Endothelial cell of umbilical vein (primary cell): ENCODE data around the gene STEAP4. TPM values are rescaled to one million over a fixed set of nuclear protein-coding genes. Genes with fewer than 3 reads are reported as not detected.

Source experiments
- BruUV-seq: library from RNA; stranded (reverse); fragments of 400-500 nt; replicated peaks from 2 replicates; lab custom pipeline; 2021; lab: Mats Ljungman, UMichigan
- CTCF ChIA-PET: fragments of 300-600, 350-600 bp; sonication (Branson Sonifier 250); formaldehyde crosslinking; loops from one replicate; lab custom pipeline; 2021; ENCODE audit warnings: antibody characterized with exemption, inconsistent platforms; lab: Charles Lee
- POLR2A ChIA-PET: fragments of 300-600, 350-600 bp; sonication (Branson Sonifier 250); formaldehyde crosslinking; loops from one replicate; lab custom pipeline; 2021; ENCODE audit warnings: antibody characterized with exemption, inconsistent platforms; lab: Charles Lee
- DNase-seq: peaks from one replicate; pipeline ENCODE4 v3.0.0-alpha.2; 2011; ENCODE audit warnings: low read depth, low spot score
- FAIRE-seq: peaks from 2 replicates; lab custom pipeline; 2011; peaks lifted over from hg19 to GRCh38; lab: Jason Lieb, UNC
- H2AFZ ChIP-seq: 2 replicates; pipeline ENCODE4 v1.6.0; 2012; ENCODE audit warnings: low read depth, low read length, control low read depth, inconsistent platforms
- H3K27ac ChIP-seq: 2 replicates; pipeline ENCODE4 v1.5.1; 2011; ENCODE audit warnings: low read depth, mild to moderate bottlenecking, control low read depth, low read length, moderate library complexity; ENCODE audit not compliant: insufficient read depth
- H3K27me3 ChIP-seq, 2 experiments: 2 replicates each; pipeline versions ENCODE4 v1.6.0 to v1.6.1; 2011; ENCODE audit warnings: low read length in 2 of 2, mixed read lengths in 1 of 2; ENCODE audit not compliant: control insufficient read depth in 2 of 2, insufficient read depth in 2 of 2
- H3K36me3 ChIP-seq, 2 experiments: 2 replicates in 1 of 2; 3 replicates in 1 of 2; pipeline ENCODE4 v1.5.1; 2011; ENCODE audit warnings: low read length in 2 of 2, mild to moderate bottlenecking in 1 of 2, moderate library complexity in 1 of 2; ENCODE audit not compliant: control insufficient read depth in 2 of 2, insufficient read depth in 2 of 2; ENCODE audit errors: extremely low read depth in 1 of 2
- H3K4me1 ChIP-seq: 3 replicates; pipeline ENCODE4 v1.5.1; 2011; ENCODE audit warnings: mild to moderate bottlenecking, low read length; ENCODE audit not compliant: control insufficient read depth, insufficient read depth; ENCODE audit errors: extremely low read depth
- H3K4me2 ChIP-seq: 2 replicates; pipeline ENCODE4 v1.6.1; 2011; ENCODE audit warnings: low read length, control low read depth, mixed read lengths; ENCODE audit not compliant: insufficient read depth
- H3K4me3 ChIP-seq, 3 experiments: fragments of 200-600 bp in 1 of 3; sonication (generic), shearing (Covaris generic) in 1 of 3; replicated peaks in 1 of 3; 2 replicates each; pipeline ENCODE4 v1.5.1; 2011 to 2016; ENCODE audit warnings: control low read depth in 3 of 3, low read length in 3 of 3, mild to moderate bottlenecking in 2 of 3, inconsistent platforms in 1 of 3, low read depth in 1 of 3, moderate library complexity in 1 of 3; ENCODE audit not compliant: insufficient read depth in 1 of 3
- H3K79me2 ChIP-seq: 2 replicates; pipeline ENCODE4 v1.6.0; 2012; ENCODE audit warnings: low read length, inconsistent platforms; ENCODE audit not compliant: control insufficient read depth, insufficient read depth
- H3K9ac ChIP-seq: replicated peaks from 2 replicates; pipeline ENCODE3; 2011; ENCODE audit warnings: low read length, control low read depth; ENCODE audit not compliant: insufficient read depth; ENCODE audit errors: extremely low read depth
- H3K9me1 ChIP-seq: replicated peaks from 3 replicates; pipeline ENCODE4 v1.6.0; 2011; ENCODE audit warnings: mild to moderate bottlenecking, low read length; ENCODE audit not compliant: control insufficient read depth, insufficient read depth; ENCODE audit errors: extremely low read depth
- H3K9me3 ChIP-seq: replicated peaks from 2 replicates; pipeline ENCODE4 v1.5.1; 2012; ENCODE audit warnings: low read length, inconsistent platforms; ENCODE audit not compliant: control insufficient read depth, insufficient read depth
- H4K20me1 ChIP-seq: replicated peaks from 2 replicates; pipeline ENCODE3; 2011; ENCODE audit warnings: mild to moderate bottlenecking, low read length; ENCODE audit not compliant: control insufficient read depth, insufficient read depth; ENCODE audit errors: extremely low read depth
- EZH2 ChIP-seq: IDR thresholded peaks from 2 replicates; pipeline ENCODE4 v1.6.1; 2012; ENCODE audit warnings: borderline replicate concordance, low read depth, mild to moderate bottlenecking, moderate library complexity, low read length, inconsistent platforms; ENCODE audit not compliant: severe bottlenecking
- GATA2 ChIP-seq: IDR thresholded peaks from 2 replicates; pipeline ENCODE4 v1.7.0; 2011; ENCODE audit warnings: low read depth, mild to moderate bottlenecking, moderate library complexity, mixed read lengths, low read length; ENCODE audit not compliant: insufficient read length, insufficient read depth
- JUN ChIP-seq: IDR thresholded peaks from 2 replicates; pipeline ENCODE4 v1.6.1; 2011; ENCODE audit warnings: borderline replicate concordance, low read depth; ENCODE audit not compliant: insufficient read length, insufficient read depth
- MAX ChIP-seq: IDR thresholded peaks from 2 replicates; pipeline ENCODE4 v1.6.1; 2011; ENCODE audit not compliant: insufficient read depth, insufficient read length
- MYC ChIP-seq: IDR thresholded peaks from one replicate; pipeline ENCODE4 v1.6.1; 2011; ENCODE audit warnings: mild to moderate bottlenecking, low read depth, low read length
- POLR2AphosphoS5 ChIP-seq: IDR thresholded peaks from 2 replicates; pipeline ENCODE4 v1.6.1; 2012; ENCODE audit warnings: low read depth, mild to moderate bottlenecking, control low read depth, low read length, moderate library complexity; ENCODE audit not compliant: insufficient read depth
- dilution Hi-C: fragments of 300-500 bp; cut with MboI; formaldehyde crosslinking; loops from one replicate; pipeline ENCODE4 v1.15.0; 2019; ENCODE audit warnings: low sequenced_read_pairs; ENCODE audit not compliant: extremely low pct_ligation_motif_present
- intact Hi-C: fragments of 100-400 bp; cut with micrococcal nuclease; formaldehyde crosslinking; loops from one replicate; pipeline ENCODE4 v1.10.0; 2022
- polyA plus RNA-seq, 4 experiments: library from polyadenylated mRNA; depleted of rRNA in 3 of 4; stranded (reverse) in 3 of 4; unstranded in 1 of 4; fragments of >200 nt; gene quantifications; 2 replicates each; pipeline versions ENCODE4 v1.2.1 to v1.2.3, GENCODE V29; 2011 to 2012; ENCODE audit warnings: missing spikeins in 1 of 4
- total RNA-seq: library from RNA; stranded (reverse); gene quantifications from 2 replicates; pipeline ENCODE4 v1.2.3, GENCODE V29; 2021
- TF ChIP-seq, protein P1 (sequence below), 2 donors: IDR thresholded peaks; 1 replicate in 1 of 2; 2 replicates in 1 of 2; pipeline ENCODE4 v1.5.1; 2011; ENCODE audit warnings: low read length in 2 of 2, mild to moderate bottlenecking in 2 of 2, moderate library complexity in 2 of 2, control low read depth in 1 of 2, inconsistent platforms in 1 of 2, low read depth in 1 of 2; ENCODE audit not compliant: insufficient read depth in 1 of 2; ENCODE audit errors: extremely low read depth in 1 of 2

The STEAP4 gene
- total and polyA plus RNA-seq, 2 donors (not counting 3 experiments of a cell fraction or from before 2014, with no cell fraction given): not detected

DNA sequence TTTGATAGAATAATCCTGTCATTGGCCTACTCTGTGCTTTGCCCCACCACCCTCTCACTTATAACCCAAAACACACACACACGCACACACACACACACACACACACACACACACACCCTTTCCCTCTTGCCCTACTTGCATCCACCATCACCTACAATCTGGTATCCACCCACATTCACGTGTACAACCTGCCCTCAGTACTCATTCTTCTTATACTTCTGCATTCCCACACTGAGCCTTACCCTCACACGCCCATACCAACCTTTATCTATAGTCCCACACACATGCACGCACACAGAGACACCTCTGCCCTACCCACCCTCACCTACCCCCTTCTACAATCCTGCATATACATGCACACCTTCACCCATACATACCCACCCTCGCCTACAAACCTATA, 76.0 kb downstream of the STEAP4 start:
- DNase-seq: no peak
- ChIA-PET CTCF (no interaction called here), POLR2A (no interaction called here)
- dilution Hi-C loops: no loop called here
- no peak overlapping the region for H3K9ac ChIP-seq
- TF ChIP-seq POLR2AphosphoS5: no peak
- TF ChIP-seq JUN: no peak
- TF ChIP-seq MAX: no peak
- TF ChIP-seq GATA2: no peak
- no peak for TF ChIP-seq MYC
- TF ChIP-seq, protein P1, sequence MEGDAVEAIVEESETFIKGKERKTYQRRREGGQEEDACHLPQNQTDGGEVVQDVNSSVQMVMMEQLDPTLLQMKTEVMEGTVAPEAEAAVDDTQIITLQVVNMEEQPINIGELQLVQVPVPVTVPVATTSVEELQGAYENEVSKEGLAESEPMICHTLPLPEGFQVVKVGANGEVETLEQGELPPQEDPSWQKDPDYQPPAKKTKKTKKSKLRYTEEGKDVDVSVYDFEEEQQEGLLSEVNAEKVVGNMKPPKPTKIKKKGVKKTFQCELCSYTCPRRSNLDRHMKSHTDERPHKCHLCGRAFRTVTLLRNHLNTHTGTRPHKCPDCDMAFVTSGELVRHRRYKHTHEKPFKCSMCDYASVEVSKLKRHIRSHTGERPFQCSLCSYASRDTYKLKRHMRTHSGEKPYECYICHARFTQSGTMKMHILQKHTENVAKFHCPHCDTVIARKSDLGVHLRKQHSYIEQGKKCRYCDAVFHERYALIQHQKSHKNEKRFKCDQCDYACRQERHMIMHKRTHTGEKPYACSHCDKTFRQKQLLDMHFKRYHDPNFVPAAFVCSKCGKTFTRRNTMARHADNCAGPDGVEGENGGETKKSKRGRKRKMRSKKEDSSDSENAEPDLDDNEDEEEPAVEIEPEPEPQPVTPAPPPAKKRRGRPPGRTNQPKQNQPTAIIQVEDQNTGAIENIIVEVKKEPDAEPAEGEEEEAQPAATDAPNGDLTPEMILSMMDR (IDR thresholded peaks at IDR 0.05; ENCODE audit: extremely low read depth in 1 of 2, insufficient read depth in 1 of 2, low read depth in 1 of 2, low read length in 2 of 2): no peak
- no peak for TF ChIP-seq EZH2
- no peak overlapping the region for H3K4me3 ChIP-seq
- H3K36me3 ChIP-seq: no peaks in the 10 kb centered on the region
- FAIRE-seq: no peak
- intact Hi-C loops: no loop called here
- no peak overlapping the region for H3K4me2 ChIP-seq
- H3K27ac ChIP-seq: no peak overlapping the region
- no TSS peak for BruUV-seq
- no peaks in the 10 kb centered on the region for H4K20me1 ChIP-seq
- no peaks in the 10 kb centered on the region for H3K9me1 ChIP-seq
- H3K27me3 ChIP-seq: no peaks in the 10 kb centered on the region
- H3K4me1 ChIP-seq: peaks cover 6% of the 10 kb centered on the region
- H3K9me3 ChIP-seq: no peaks in the 10 kb centered on the region
- no peaks in the 10 kb centered on the region for H3K79me2 ChIP-seq
- H2AFZ ChIP-seq: no peak overlapping the region
